Coronary artery (tissue), 2 donors: ENCODE results near the gene NFIX.

Experiments
- DNase-seq: peaks from one replicate; pipeline ENCODE4 v3.0.0-alpha.2; 2017; ENCODE audit warnings: low spot score
- H3K27ac ChIP-seq, 2 donors: fragments of 200-600 bp; sonication (generic); one replicate each; pipeline ENCODE4 v1.5.1; 2016 to 2019
- H3K4me3 ChIP-seq: fragments of 200-600 bp; sonication (generic); 2 replicates; pipeline ENCODE4 v1.5.1; 2016; ENCODE audit warnings: mild to moderate bottlenecking, moderate library complexity
- TF ChIP-seq, protein P1 (sequence below): fragments of 200-600 bp; sonication (generic); IDR thresholded peaks from one replicate; pipeline ENCODE4 v1.5.1; 2019; ENCODE audit warnings: antibody characterized with exemption

The NFIX gene

DNA sequence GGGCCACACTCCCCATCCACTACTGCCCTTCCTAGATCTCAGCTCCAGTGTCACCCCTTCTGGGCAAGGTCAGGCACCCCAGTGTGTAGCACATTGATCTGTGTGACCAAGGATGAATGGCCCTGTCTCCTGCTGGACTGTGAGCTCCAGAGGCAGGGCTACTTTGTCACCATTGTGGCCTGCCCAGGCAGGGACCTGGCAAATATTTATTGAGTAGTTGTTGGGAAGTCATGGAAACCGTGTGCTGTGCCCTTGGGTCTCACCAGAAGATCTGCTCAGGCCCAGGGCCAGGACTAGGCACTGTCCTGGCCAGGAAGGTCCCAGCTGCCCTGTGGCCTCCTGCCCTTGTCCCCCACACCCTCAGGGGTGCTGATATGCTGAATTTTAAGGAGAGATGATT is 133.3 kb downstream of the NFIX start:
- TF ChIP-seq, protein P1, sequence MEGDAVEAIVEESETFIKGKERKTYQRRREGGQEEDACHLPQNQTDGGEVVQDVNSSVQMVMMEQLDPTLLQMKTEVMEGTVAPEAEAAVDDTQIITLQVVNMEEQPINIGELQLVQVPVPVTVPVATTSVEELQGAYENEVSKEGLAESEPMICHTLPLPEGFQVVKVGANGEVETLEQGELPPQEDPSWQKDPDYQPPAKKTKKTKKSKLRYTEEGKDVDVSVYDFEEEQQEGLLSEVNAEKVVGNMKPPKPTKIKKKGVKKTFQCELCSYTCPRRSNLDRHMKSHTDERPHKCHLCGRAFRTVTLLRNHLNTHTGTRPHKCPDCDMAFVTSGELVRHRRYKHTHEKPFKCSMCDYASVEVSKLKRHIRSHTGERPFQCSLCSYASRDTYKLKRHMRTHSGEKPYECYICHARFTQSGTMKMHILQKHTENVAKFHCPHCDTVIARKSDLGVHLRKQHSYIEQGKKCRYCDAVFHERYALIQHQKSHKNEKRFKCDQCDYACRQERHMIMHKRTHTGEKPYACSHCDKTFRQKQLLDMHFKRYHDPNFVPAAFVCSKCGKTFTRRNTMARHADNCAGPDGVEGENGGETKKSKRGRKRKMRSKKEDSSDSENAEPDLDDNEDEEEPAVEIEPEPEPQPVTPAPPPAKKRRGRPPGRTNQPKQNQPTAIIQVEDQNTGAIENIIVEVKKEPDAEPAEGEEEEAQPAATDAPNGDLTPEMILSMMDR, result no peak
- DNase-seq, result no peak
- H3K4me3 ChIP-seq, result no peak overlapping the region
- H3K27ac ChIP-seq, result no peak overlapping the region

- no peak for DNase-seq
- Histone ChIP-seq H3K4me3 (no peak overlapping the region), H3K27ac (no peak overlapping the region)
- TF ChIP-seq, protein P1, result no peak
Measured at GRCh38 chr19:13129384-13129783, 134.1 kb downstream of the NFIX start.

GRCh38 chr19:13130886-13131490 is 135.7 kb downstream of the NFIX start:
- no peak for DNase-seq
- H3K27ac ChIP-seq, result no peak overlapping the region
- no peak overlapping the region for H3K4me3 ChIP-seq
- TF ChIP-seq, protein P1, result no peak

DNA sequence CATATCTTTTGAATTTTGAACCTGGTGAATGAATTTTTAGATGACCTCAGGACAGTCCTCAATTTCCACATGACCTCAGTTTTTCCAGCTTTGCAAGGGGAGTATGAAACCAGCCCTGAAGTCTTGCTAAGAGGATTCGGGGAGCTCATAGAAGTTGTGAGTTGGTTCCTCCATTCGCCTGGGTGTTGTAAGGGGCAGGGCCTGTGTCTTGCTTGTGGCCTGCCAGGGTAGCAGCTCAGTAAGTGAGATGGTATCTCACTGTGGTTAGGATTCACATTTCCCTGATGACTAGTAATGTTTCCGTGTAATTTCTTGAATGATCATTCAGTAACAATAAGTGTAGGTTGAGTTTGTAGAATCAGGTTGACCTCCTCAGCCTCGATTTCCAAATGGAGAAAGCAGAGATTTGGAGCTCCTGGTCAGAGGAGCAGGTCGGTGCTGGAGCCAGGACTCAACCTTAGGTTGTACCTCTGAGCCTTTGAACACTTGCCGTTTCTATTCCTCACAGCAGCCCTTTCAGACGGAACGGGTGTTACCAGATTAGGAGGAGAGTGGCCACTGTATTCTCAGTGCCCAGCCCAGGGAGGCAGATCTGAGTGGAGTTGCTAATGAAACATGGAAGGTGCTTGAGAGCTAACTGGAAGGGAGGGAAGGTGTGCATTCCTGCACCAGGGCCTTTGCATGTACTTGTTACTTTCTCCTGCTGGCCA is 137.4 kb downstream of the NFIX start:
- DNase-seq, result no peak
- TF ChIP-seq, protein P1, result no peak
- no peak overlapping the region for H3K27ac ChIP-seq
- H3K4me3 ChIP-seq, result no peak overlapping the region

DNA sequence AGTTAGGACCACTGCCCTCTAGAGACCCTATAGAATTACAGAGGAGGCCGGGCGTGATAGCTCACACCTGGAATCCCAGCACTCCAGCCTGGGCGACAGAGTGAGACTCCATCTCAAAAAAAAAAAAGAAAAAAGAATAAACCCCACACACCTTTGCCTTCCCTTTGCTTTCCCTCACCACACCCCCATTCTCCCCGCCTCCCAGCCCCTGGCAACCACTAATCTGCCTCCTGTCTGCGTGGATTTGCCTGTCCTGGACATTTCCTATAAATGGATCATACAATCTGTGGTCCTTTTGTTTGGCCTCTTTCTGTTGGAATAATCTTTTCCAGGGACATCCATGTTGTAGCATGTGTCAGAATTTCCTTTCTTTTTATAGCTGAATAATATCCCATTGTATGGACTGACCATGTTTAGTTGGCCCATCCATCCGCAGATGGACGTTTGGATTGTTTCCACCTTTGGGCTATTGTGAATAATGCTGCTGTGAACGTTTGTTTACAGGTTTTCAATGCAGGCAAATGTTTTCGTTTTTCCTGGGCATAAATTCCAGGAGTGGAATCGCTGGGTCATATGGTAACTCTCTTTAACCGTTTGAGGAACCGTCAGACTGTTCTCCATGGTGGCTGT is 138.1 kb downstream of the NFIX start:
- Histone ChIP-seq H3K27ac (no peak overlapping the region), H3K4me3 (no peak overlapping the region)
- TF ChIP-seq, protein P1, result no peak
- DNase-seq, result no peak

- no peak overlapping the region for H3K27ac ChIP-seq
- TF ChIP-seq, protein P1, result no peak
- no peak for DNase-seq
Measured at GRCh38 chr19:13134626-13135025, 139.4 kb downstream of the NFIX start.

More at GRCh38 chr19:13134626-13135025, 139.4 kb downstream of the NFIX start:
- H3K4me3 ChIP-seq, result no peak overlapping the region
